OCI-M2 (cell line): Measurements from ENCODE around the gene SBNO2.

ENCODE experiments used
- DNase-seq: peaks from one replicate; lab custom pipeline; 2025; ENCODE audit not compliant: unreplicated experiment; lab: John Stamatoyannopoulos, UW

The SBNO2 gene

DNA sequence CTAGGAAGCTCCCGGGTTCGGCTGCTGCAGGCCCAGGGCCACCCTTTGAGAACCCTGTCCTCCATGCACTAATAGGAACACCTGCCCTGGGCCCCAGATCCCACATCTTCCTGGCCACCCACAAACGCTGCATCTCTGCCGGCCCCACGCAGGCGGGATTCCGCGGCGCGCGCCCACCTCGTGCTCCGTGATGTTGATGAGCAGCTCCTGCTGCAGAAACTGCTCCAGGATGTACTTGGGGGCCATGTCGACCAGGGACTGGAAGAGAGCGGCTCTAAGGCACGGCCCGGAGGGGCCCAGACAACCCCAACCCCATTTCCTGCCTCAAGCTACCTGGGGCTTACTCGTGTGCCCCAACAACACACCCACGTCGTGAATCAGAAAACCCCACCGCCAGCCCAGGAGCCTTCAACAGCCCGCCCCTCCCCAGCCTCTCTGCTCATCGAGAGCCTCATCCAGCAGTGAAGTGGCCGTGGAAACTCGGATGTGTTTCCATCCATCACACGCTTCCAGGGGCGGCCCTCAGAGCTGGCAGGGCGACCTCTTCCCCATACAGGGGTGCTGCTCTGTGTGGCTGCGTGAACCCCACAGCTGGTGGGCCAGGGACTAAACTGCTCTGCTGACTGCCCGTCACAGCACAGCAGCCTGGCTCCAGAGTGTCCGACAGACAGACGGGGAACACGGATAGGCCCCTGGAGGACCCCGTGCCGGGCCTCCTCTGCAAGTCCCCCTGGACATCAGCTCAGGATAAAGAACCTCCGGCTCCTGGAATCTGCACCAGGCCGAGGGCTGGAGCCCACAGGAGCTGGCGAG is 83.1 kb downstream of the SBNO2 start:
- no peak for DNase-seq

GRCh38 chr19:1089891-1090290 is 84.2 kb downstream of the SBNO2 start:
- DNase-seq, result no peak

GRCh38 chr19:1089126-1089771 is 84.8 kb downstream of the SBNO2 start:
- no peak for DNase-seq

DNA sequence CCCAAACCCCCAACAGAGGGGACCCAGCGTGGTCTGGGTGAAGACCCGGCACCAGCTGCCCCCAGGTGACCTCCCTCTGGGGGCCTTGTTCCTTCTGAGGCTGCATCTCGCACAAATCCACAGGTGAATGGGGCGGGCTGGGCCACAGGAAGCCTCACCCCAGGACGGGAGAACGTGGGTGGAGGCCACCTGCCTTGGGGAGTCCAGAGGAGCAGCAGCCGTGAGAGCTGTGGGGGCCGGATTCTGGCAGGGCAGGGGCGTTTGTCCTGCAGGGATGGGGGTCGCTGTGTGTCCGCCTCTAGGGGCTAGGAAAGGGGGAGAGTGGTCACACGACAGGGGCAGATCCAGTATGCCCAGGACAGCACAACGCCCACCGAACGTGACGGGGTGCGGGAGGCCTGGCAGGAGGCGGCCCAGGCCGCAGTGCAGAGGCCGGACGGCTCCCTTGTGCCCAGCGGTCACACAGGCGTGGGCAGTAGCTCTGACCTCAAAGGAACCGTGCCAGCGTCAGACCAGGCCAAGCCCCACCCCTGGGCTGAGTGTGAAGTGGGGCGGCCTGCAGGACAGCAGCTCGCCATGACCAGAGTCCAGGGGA is 85.6 kb downstream of the SBNO2 start:
- no peak for DNase-seq

DNA sequence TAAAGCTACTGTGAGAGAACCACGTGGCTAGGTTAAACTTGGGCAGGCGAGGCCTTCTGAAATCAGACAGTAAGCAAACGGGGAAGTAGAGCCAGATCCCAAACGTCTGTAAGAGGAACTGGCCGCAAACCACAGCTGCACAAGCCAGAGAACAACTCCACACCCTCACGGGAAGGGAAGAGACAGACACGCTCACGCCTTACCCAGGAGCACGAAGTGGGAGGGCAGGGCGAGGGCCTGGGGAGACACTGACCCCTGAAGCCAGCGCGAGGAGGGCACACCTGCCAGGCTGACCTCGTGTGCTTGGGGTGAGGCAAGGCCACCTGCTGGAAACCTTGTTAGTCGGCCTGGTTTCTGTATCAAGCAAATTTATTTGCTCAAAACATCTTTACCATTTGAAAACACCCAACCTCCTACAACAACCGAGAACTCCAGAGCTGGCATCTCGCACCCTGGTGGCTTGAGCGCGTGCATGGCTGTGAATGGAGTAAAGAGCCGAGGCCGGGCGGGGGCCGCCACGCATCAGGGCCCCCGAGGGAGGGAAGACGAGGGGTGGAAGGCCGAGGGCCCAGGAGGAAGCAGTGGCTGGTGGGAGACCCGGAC is 86.2 kb downstream of the SBNO2 start:
- DNase-seq, result no peak

DNA sequence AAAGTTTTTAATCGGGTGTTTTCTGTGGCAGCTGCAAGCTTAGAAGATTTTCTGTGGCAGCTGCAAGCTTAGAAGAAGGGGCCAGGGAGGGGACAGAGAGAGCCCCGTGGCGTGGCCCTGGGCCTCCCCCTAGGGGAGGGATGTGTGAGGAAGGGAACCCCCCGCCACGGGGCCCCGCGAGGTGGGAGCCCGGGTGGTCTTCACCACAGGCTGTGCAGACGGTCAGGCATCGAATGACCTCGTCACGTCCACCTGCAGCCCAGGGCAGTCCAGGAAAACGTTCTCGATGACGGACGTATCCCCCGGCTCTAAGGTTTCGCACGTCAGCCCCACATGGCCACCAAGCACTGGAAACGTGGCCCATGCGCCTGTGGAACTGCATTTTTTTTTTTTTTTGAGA is 87.5 kb downstream of the SBNO2 start:
- no peak for DNase-seq

GRCh38 chr19:1085676-1086442 is 88.2 kb downstream of the SBNO2 start:
- DNase-seq, result no peak

- no peak for DNase-seq
These were observed 88.9 kb downstream of the SBNO2 start for GRCh38 chr19:1085053-1085658.

GRCh38 chr19:1084024-1084868 is 89.8 kb downstream of the SBNO2 start:
- no peak for DNase-seq

GRCh38 chr19:1082928-1083816 is 90.9 kb downstream of the SBNO2 start:
- no peak for DNase-seq

- no peak for DNase-seq
These were observed 91.7 kb downstream of the SBNO2 start for GRCh38 chr19:1082165-1082927.

DNA sequence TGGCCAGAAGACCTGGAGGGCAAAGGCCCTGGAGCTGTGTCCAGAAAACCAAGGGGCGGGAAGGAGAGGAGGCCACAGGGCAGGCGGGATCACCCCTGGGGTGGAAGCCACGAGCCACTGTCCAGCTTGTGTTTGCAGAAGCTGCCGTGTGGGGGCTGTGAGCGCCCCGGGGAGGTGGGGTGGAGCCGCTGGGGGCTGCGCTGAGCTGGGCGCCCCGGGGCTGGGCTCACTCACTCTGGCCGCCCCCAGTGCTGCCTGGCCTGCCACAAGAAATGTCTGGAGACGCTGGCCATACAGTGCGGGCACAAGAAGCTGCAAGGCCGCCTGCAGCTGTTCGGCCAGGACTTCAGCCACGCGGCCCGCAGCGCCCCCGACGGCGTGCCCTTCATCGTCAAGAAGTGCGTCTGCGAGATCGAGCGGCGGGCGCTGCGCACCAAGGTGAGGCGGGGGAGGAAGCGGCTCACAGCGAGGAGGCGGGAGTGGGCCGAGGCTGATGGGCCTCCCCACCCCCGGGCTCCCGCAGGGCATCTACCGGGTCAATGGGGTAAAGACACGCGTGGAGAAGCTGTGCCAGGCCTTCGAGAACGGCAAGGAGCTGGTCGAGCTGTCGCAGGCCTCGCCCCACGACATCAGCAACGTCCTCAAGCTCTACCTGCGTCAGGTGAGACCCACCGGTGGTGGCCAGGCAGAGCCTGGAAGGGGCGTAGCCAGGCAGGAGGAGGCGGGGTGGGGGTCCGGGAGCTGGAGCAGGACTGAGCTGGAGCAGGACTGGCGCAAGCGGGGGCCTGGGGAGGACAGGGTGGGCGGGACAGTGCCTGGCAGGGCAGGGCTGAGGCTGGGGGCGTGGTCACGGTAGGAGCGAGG is 92.5 kb downstream of the SBNO2 start:
- no peak for DNase-seq

GRCh38 chr19:1080360-1081161 is 93.5 kb downstream of the SBNO2 start:
- no peak for DNase-seq

GRCh38 chr19:1079566-1080111 is 94.4 kb downstream of the SBNO2 start:
- DNase-seq, result no peak

DNA sequence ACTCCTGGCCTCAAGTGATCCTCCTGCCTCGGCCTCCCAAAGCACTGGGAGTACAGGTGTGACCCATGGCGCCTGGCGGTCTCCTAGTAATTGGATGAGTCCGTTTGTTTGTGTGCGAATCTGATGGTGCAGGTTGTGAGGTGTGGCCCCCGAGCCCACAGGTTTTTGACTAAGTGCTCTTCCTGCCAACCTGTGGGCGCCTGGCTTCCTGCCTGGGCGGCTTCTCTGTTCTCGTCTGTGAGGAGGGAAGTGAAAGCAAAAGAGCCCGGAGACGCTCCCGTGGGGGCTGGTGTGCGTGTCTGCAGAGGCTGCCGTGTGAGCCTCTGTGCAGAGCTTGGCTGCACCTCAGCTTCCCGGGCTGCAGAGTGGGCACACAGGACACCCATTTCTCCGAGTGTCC is 97.1 kb downstream of the SBNO2 start:
- no peak for DNase-seq

DNA sequence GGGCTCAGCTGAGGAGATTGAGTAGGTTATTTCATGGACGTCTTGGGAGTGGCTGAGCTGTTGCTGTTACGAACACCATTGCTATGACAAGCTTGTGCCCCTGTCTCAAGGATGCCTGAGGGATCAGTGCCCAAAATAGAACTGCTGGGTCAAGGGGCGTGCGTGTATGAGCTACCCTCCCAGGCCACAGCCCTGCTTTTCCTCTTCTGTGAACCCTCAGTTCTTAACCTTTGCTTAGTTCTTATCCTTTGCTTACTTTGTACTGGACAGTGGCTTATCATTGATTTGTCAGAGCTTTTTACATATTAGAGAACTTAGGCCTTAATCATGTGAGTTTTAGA is 98.1 kb downstream of the SBNO2 start:
- no peak for DNase-seq
